GM12801 (cell line): Measurements from ENCODE around the gene SLC6A6.

Source experiments
- TF ChIP-seq, protein P1 (sequence below): IDR thresholded peaks from one replicate; pipeline ENCODE4 v1.5.1; 2011; ENCODE audit warnings: control low read depth; ENCODE audit not compliant: insufficient read length; ENCODE audit errors: extremely low read depth

The SLC6A6 gene

GRCh38 chr3:14472471-14473351 is 70.3 kb downstream of the SLC6A6 start:
- TF ChIP-seq, protein P1, sequence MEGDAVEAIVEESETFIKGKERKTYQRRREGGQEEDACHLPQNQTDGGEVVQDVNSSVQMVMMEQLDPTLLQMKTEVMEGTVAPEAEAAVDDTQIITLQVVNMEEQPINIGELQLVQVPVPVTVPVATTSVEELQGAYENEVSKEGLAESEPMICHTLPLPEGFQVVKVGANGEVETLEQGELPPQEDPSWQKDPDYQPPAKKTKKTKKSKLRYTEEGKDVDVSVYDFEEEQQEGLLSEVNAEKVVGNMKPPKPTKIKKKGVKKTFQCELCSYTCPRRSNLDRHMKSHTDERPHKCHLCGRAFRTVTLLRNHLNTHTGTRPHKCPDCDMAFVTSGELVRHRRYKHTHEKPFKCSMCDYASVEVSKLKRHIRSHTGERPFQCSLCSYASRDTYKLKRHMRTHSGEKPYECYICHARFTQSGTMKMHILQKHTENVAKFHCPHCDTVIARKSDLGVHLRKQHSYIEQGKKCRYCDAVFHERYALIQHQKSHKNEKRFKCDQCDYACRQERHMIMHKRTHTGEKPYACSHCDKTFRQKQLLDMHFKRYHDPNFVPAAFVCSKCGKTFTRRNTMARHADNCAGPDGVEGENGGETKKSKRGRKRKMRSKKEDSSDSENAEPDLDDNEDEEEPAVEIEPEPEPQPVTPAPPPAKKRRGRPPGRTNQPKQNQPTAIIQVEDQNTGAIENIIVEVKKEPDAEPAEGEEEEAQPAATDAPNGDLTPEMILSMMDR, result no peak

DNA sequence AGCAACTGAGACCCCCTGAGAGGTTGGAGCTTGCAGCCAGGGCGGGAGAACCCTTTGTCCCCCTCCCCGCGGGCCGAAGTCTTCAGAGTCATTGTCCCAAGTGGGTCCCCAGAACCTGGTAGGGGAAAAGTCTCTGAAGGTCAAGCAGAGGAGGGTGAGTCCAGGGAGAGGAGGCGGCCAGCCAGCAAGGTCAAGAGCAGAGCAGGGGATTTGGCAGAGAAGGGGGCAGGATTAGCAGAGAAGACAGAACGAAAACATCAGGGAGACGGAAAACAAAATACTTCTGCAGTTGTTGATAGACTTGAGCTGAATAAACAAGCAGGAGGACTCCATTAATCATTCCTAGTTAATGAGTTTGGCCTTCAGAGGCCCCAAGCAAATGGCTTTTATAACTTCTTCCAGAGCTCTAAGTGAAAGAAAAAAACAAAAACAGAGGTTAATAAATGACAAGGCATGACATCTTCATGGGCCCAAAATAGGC is 71.0 kb downstream of the SLC6A6 start:
- TF ChIP-seq, protein P1, result no peak

DNA sequence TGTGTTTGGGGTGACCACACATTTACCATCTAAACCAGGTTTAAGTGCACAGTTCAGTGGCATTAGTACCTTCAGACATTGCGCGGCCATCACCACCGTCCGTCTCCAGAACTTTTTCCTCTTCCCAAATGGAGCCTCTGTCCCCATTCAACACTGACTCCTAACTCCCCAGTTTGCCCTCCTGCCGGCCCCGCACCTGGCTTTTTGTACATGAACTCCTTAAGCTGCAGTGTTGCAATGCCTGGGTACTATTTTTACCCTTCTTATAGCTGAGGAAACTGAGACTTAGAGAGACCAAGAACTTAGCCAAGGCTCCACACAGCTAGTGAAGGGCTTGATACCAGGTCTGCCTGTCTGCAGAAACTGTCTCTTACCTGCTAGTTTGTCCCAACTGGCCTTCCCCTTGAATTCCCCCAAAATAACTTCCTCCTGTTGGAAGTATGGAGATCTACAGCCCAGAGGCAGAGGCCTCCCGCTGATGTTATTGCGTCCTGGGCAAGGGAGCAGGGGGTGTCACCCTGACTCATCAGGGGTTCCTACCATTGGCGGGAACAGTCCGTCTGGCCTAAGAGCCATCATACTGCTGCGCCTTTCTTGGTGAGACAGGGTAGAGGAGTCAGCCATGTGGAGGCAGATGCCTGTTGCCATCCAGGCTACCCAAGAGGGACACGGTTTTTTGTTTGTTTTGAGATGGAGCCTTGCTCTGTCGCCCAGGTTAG is 72.1 kb downstream of the SLC6A6 start:
- TF ChIP-seq, protein P1, result no peak

GRCh38 chr3:14475621-14476020 is 73.2 kb downstream of the SLC6A6 start:
- TF ChIP-seq, protein P1, result no peak

- TF ChIP-seq, protein P1, result no peak
Measured at GRCh38 chr3:14476583-14477265, 74.3 kb downstream of the SLC6A6 start.

- TF ChIP-seq, protein P1, result no peak
Measured at GRCh38 chr3:14477311-14477935, 75.0 kb downstream of the SLC6A6 start.
